ENCODE results near the gene CRB2.
"Not testable (repeated sequence)": the region's sequence is repeated elsewhere in the genome, so short reads cannot be mapped to it uniquely, and the experiment has no call there.

Gene CRB2

DNA sequence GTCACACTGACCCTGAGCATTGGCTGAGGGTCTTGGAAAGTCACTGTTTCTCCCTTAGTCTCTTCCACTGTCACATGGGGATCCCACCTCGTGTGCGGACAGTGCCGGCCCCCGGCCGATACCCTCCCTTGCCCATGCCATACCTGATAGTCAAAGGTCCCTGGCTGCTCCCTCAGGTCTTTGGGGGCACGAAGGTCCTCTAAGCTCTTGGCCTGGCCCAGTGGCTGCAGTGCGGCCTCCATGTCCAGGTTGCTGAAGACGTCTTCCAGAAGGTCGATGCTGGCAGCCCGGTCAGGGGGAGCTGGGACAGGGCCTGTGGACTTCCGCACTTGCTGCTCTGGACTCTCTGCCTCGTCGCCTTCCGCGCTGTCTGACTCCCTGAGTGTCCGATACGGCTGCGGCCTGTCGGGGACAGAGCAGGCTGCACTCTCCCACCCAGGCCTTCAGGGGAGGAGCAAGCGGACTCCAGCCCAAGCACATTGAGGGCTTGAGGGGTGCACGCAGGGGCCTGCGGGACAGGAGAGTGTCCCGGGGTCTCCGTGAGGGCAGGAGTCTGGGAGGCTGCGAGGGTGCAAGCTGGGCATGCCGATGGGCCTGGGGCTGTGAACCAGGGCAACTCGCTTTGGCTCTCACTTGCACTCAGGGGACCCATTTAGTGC lies 27.6 kb downstream of the CRB2 start:
- DNase-seq: no peak

DNA sequence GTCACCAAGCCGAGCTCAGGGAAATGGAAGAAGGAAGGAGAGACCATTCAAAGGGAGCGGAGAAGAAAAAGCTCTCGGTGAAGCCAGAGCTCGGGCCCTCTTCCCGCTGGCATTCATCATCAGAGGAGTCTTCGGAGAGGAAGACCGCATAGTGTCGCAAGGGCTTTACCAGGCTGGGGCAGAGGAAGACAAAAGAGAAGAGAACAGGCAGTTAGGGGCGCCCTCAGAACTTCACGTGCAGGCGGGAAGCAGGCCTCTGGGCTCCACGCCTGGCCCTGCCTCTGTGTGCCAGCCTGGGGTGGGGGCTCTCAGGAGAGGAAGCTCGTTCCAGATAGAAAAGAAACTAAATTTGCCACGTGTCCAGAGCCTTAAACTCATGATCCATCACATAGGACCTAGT lies 31.7 kb downstream of the CRB2 start:
- no peak for DNase-seq

DNA sequence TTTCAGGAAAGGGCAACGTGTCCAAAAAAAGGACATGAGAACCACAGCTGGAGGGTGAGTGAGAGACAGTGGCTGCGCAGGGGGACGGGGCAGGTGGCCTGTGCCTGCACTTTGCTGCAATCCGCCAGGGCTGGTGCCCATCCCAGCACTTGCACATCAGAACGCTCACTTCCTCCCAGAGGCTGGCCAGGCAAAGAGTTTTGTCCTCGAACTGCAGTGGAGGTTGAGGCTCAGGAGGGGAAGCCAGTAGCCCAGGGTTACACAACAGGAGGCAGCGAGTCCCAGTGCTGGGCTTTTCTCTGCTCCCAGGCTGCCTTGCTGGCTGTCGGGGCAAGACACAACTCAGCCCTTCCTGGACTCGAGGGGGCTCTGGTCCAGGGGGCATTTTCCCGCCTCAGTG lies 33.1 kb downstream of the CRB2 start:
- no peak for DNase-seq

- no peak for DNase-seq
Observed at GRCh38 chr9:123389698-123390097, 33.7 kb downstream of the CRB2 start.

- DNase-seq: no peak
Observed at GRCh38 chr9:123390337-123391135, 34.5 kb downstream of the CRB2 start.

- no peak for DNase-seq
Observed at GRCh38 chr9:123391233-123391632, 35.2 kb downstream of the CRB2 start.

GRCh38 chr9:123391946-123392345 lies 35.9 kb downstream of the CRB2 start:
- no peak for DNase-seq

- DNase-seq: no peak
Observed at GRCh38 chr9:123392802-123393201, 36.8 kb downstream of the CRB2 start.

- DNase-seq: no peak
Observed at GRCh38 chr9:123394291-123395235, 38.6 kb downstream of the CRB2 start.

DNA sequence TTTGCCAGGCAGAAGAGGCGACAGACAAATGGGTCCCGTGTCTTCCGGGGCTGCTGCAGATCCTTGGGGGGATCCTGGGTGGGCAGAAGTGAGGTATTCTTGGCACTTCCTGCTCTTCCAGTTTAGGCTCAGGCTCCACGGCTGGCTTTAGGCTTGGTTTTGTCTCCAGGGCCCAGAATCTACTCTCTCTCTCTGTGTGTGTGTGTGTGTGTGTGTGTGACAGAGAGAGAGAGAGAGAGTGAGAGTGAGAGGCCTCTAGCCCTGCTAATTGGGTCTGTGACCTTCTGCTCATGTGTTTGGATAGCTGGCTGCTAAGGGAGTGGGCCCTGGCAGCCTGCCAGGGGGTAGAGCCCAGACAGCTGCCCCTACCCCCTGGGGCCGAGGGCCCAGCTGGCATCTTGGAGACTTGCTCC lies 39.3 kb downstream of the CRB2 start:
- no peak for DNase-seq

- DNase-seq: no peak
Observed at GRCh38 chr9:123395689-123396511, 39.9 kb downstream of the CRB2 start.

DNA sequence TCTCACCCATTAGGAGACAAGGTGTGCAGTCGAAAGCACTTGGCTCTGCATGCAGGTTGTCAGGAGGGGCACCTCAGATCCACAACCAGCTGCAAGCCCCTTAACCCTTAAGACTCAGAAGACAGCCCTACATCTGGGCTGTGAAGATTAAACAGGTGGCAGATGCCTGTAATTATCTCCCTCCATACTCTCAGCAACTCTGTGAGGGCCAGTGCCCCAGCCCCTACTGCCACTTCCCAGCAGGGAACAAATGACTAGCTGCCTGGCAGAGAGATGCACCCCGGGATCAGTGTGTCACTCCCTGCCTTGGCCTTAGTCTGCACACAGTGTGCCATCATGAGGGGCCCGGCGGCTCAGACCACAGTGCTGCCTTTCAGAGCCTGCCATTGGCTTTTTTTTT lies 42.0 kb downstream of the CRB2 start:
- no peak for DNase-seq

DNA sequence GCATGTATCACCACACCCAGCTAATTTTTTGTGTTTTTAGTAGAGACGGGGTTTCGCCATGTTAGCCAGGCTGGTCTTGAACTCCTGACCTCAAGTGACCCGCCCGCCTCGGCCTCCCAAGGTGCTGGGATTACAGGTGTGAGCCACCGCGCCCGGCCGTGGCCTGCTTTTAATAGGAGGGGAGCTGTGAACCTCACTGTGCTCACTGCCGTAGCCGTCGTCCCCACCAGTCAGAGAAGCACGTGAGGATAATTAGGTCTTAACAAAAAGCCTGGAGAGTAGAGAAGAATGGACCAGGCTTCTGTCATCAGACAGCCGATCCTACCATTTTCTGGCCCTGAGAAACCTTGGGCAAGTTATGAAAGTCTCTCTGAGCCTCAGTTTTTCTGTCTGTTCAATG lies 42.9 kb downstream of the CRB2 start:
- DNase-seq: not testable (repeated sequence)

DNA sequence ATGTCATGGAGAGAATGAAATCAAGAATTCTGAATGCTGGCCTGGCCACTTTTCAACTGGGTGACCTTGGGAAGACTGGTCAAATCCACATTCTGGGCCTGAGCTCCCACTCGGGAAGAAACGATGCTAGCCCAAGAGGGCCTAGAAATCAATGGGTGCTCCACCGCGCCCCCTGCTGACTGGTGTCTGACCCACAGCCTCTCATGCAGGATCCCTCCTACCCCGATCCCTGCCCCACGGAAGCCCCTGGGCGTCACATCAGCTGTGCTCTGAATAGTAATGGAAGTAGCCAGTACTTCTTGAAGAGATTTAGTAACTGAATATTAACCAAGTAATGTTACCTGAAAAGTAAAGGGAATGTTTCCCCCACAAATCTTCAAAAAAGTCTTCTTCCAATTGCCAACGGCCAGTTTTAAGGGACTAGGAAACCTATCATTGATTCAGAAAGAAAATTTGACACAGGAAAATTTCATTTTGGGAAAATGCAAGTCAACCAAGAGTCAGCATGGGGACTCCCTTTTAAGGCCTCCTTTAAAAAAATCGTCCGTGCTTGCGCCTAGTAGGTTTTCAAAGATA lies 43.9 kb downstream of the CRB2 start:
- peak; percentile 73 for DNase-seq

- no peak for DNase-seq
Observed at GRCh38 chr9:123400926-123401503, 45.0 kb downstream of the CRB2 start.

- no peak for DNase-seq
Observed at GRCh38 chr9:123401879-123402513, 46.0 kb downstream of the CRB2 start.

- DNase-seq: no peak
Observed at GRCh38 chr9:123402981-123403509, 47.0 kb downstream of the CRB2 start.

DNA sequence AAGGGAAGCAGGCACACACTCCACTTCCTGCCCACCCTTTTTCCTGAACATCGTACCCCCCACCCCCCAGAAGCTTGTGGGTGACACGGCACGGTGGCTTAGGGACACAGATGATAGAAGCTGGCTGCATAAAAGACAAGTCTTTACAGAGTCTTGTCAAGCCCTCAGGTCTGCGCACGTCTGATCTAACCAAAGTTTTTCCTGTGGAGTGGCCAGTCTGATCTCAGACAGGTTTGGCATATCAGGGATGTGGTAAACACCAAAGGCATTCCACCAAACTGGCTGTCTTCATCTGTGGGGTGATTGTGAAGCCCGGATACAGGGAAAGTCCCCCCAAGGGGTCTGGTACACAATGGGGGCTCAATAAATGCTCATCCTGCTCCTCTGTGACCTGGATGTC lies 50.0 kb downstream of the CRB2 start:
- DNase-seq: no peak

DNA sequence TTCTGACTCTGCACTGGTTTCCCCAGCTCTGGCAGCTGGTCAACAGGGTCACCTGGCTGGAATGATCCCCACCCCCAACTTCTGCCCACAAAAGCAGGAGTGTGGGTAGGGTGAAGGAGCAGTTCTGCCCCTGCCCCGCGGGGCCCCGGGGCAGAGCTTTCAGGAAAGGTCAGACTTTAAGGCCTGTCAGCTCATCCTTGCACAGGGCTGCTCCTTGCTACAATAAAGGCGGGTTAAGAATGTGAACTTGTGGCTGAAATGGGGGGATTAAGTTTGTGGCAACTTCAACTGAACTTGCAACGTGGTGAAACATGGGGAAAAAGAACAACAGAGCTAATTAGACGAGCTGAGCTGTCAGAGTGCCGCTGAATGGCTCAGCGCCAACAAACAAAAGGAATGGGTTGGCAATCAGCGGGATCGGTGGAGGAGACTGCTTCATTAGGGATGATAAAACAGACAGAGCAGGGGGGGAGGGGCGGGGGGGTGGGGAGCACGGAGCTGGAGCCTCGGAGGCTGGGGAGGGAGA lies 50.8 kb downstream of the CRB2 start:
- DNase-seq: no peak

DNA sequence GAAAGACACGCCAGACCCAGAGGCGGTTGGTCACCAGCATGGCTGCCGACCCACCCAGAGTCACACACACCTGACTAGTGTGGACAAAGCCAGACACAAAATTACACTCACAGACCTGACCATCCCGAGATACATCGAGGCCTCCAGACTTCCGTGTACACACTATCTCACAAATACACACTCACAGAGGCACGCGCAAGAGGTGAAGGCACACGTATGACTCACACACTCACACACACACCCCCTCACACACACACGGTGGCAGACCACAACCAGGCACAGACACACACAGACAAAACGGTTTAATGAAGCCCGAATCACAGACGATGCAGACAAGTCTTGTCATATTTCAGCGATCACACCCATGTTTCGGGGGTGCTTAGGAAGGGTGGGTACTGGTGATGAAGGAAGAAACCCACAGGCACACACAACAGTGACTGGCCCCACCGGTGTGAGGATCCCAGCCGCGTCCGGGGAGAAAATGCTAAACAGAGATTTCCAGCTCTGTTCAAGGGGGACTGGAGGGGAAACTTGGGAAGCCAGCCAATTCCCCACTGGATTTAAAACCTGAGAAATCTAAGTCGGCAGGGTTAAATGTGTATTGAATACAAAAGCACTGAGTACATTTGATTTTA lies 51.3 kb downstream of the CRB2 start:
- no peak for DNase-seq

All from activated CD8-positive, alpha-beta memory T cell treated with anti-CD3 and anti-CD28 coated beads, Interleukin-2, amount 50 U/mL, for 48 hours (primary cell).